ENCODE data around the gene BUB1.

The BUB1 gene

GRCh38 chr2:110677530-110678456 is at the start of gene BUB1:
Gene BUB1 (minus strand): TSS chr2:110678063. CDS start chr2:110677995, 68 bp downstream.
- Histone ChIP-seq H3K9ac (ENCODE audit: low read length) (peak within 1 kb of the TSS; percentile 88), H3K27me3 (replicated peaks; ENCODE audit: control insufficient read depth, insufficient read depth, low read length) (peaks cover 7% of the 10 kb centered on the region), H3K4me3 (ENCODE audit: low read length) (peak within 1 kb of the TSS; percentile 97), H3K9me3 (ENCODE audit: control insufficient read depth, low read length) (no peaks in the 10 kb centered on the region), H3K4me1 (ENCODE audit: control insufficient read depth, insufficient read depth, low read length) (peaks cover 19% of the 10 kb centered on the region), H3K36me3 (ENCODE audit: control insufficient read depth, insufficient read depth, low read length, severe bottlenecking) (no peaks in the 10 kb centered on the region)
- DNase-seq (ENCODE audit: low read depth): peak; percentile 99

GRCh38 chr2:110726285-110726684 is 48.4 kb upstream of the BUB1 start:
- no peak overlapping the region for H3K4me3 ChIP-seq (ENCODE audit: low read length)
- H3K36me3 ChIP-seq (ENCODE audit: control insufficient read depth, insufficient read depth, low read length, severe bottlenecking): no peaks in the 10 kb centered on the region
- peaks cover 3% of the 10 kb centered on the region for H3K9me3 ChIP-seq (ENCODE audit: control insufficient read depth, low read length)
- no peak overlapping the region for H3K9ac ChIP-seq (ENCODE audit: low read length)
- no peaks in the 10 kb centered on the region for H3K4me1 ChIP-seq (ENCODE audit: control insufficient read depth, insufficient read depth, low read length)
- H3K27me3 ChIP-seq (replicated peaks; ENCODE audit: control insufficient read depth, insufficient read depth, low read length): peaks cover 57% of the 10 kb centered on the region
- no peak for DNase-seq (ENCODE audit: low read depth)

GRCh38 chr2:110725859-110726258 is 48.0 kb upstream of the BUB1 start:
- H3K9me3 ChIP-seq (ENCODE audit: control insufficient read depth, low read length): no peaks in the 10 kb centered on the region
- H3K4me1 ChIP-seq (ENCODE audit: control insufficient read depth, insufficient read depth, low read length): no peaks in the 10 kb centered on the region
- H3K36me3 ChIP-seq (ENCODE audit: control insufficient read depth, insufficient read depth, low read length, severe bottlenecking): no peaks in the 10 kb centered on the region
- peaks cover 53% of the 10 kb centered on the region for H3K27me3 ChIP-seq (replicated peaks; ENCODE audit: control insufficient read depth, insufficient read depth, low read length)
- no peak for DNase-seq (ENCODE audit: low read depth)
- no peak overlapping the region for H3K9ac ChIP-seq (ENCODE audit: low read length)
- no peak overlapping the region for H3K4me3 ChIP-seq (ENCODE audit: low read length)

GRCh38 chr2:110725370-110725769 is 47.5 kb upstream of the BUB1 start:
- Histone ChIP-seq H3K9me3 (ENCODE audit: control insufficient read depth, low read length) (no peaks in the 10 kb centered on the region), H3K4me1 (ENCODE audit: control insufficient read depth, insufficient read depth, low read length) (no peaks in the 10 kb centered on the region), H3K27me3 (replicated peaks; ENCODE audit: control insufficient read depth, insufficient read depth, low read length) (peaks cover 48% of the 10 kb centered on the region), H3K36me3 (ENCODE audit: control insufficient read depth, insufficient read depth, low read length, severe bottlenecking) (no peaks in the 10 kb centered on the region), H3K9ac (ENCODE audit: low read length) (no peak overlapping the region), H3K4me3 (ENCODE audit: low read length) (no peak overlapping the region)
- DNase-seq (ENCODE audit: low read depth): no peak

- Histone ChIP-seq H3K27me3 (replicated peaks; ENCODE audit: control insufficient read depth, insufficient read depth, low read length) (peaks cover 46% of the 10 kb centered on the region), H3K4me3 (ENCODE audit: low read length) (no peak overlapping the region), H3K9ac (ENCODE audit: low read length) (no peak overlapping the region), H3K36me3 (ENCODE audit: control insufficient read depth, insufficient read depth, low read length, severe bottlenecking) (no peaks in the 10 kb centered on the region), H3K9me3 (ENCODE audit: control insufficient read depth, low read length) (no peaks in the 10 kb centered on the region), H3K4me1 (ENCODE audit: control insufficient read depth, insufficient read depth, low read length) (no peaks in the 10 kb centered on the region)
- DNase-seq (ENCODE audit: low read depth): no peak
Observed at GRCh38 chr2:110724820-110725219, 47.0 kb upstream of the BUB1 start.

GRCh38 chr2:110720547-110720946 is 42.7 kb upstream of the BUB1 start:
- Histone ChIP-seq H3K4me1 (ENCODE audit: control insufficient read depth, insufficient read depth, low read length) (peaks cover 22% of the 10 kb centered on the region), H3K9me3 (ENCODE audit: control insufficient read depth, low read length) (no peaks in the 10 kb centered on the region), H3K36me3 (ENCODE audit: control insufficient read depth, insufficient read depth, low read length, severe bottlenecking) (no peaks in the 10 kb centered on the region), H3K27me3 (replicated peaks; ENCODE audit: control insufficient read depth, insufficient read depth, low read length) (peaks cover 27% of the 10 kb centered on the region), H3K4me3 (ENCODE audit: low read length) (no peak overlapping the region), H3K9ac (ENCODE audit: low read length) (no peak overlapping the region)
- no peak for DNase-seq (ENCODE audit: low read depth)

GRCh38 chr2:110718990-110719389 is 41.1 kb upstream of the BUB1 start:
- H3K9ac ChIP-seq (ENCODE audit: low read length): no peak overlapping the region
- H3K27me3 ChIP-seq (replicated peaks; ENCODE audit: control insufficient read depth, insufficient read depth, low read length): peaks cover 12% of the 10 kb centered on the region
- no peak for DNase-seq (ENCODE audit: low read depth)

GRCh38 chr2:110718382-110718781 is 40.5 kb upstream of the BUB1 start:
- H3K4me3 ChIP-seq (ENCODE audit: low read length): no peak overlapping the region
- peaks cover 36% of the 10 kb centered on the region for H3K4me1 ChIP-seq (ENCODE audit: control insufficient read depth, insufficient read depth, low read length)
- H3K27me3 ChIP-seq (replicated peaks; ENCODE audit: control insufficient read depth, insufficient read depth, low read length): peaks cover 8% of the 10 kb centered on the region
- no peak for DNase-seq (ENCODE audit: low read depth)
- H3K9ac ChIP-seq (ENCODE audit: low read length): no peak overlapping the region
- H3K9me3 ChIP-seq (ENCODE audit: control insufficient read depth, low read length): no peaks in the 10 kb centered on the region
- no peaks in the 10 kb centered on the region for H3K36me3 ChIP-seq (ENCODE audit: control insufficient read depth, insufficient read depth, low read length, severe bottlenecking)

More at GRCh38 chr2:110718990-110719389, 41.1 kb upstream of the BUB1 start:
- Histone ChIP-seq H3K4me3 (ENCODE audit: low read length) (no peak overlapping the region), H3K9me3 (ENCODE audit: control insufficient read depth, low read length) (no peaks in the 10 kb centered on the region), H3K36me3 (ENCODE audit: control insufficient read depth, insufficient read depth, low read length, severe bottlenecking) (no peaks in the 10 kb centered on the region), H3K4me1 (ENCODE audit: control insufficient read depth, insufficient read depth, low read length) (peaks cover 36% of the 10 kb centered on the region)

GRCh38 chr2:110717734-110718133 is 39.9 kb upstream of the BUB1 start:
- peak overlapping the region; percentile 45 for H3K4me3 ChIP-seq (ENCODE audit: low read length)
- H3K9ac ChIP-seq (ENCODE audit: low read length): no peak overlapping the region
- H3K9me3 ChIP-seq (ENCODE audit: control insufficient read depth, low read length): no peaks in the 10 kb centered on the region
- H3K36me3 ChIP-seq (ENCODE audit: control insufficient read depth, insufficient read depth, low read length, severe bottlenecking): no peaks in the 10 kb centered on the region
- H3K27me3 ChIP-seq (replicated peaks; ENCODE audit: control insufficient read depth, insufficient read depth, low read length): peaks cover 10% of the 10 kb centered on the region
- peaks cover 36% of the 10 kb centered on the region for H3K4me1 ChIP-seq (ENCODE audit: control insufficient read depth, insufficient read depth, low read length)
- DNase-seq (ENCODE audit: low read depth): peak; percentile 3

GRCh38 chr2:110716959-110717645 is 39.2 kb upstream of the BUB1 start:
- peaks cover 12% of the 10 kb centered on the region for H3K27me3 ChIP-seq (replicated peaks; ENCODE audit: control insufficient read depth, insufficient read depth, low read length)
- H3K9me3 ChIP-seq (ENCODE audit: control insufficient read depth, low read length): no peaks in the 10 kb centered on the region
- H3K4me1 ChIP-seq (ENCODE audit: control insufficient read depth, insufficient read depth, low read length): peaks cover 36% of the 10 kb centered on the region
- H3K4me3 ChIP-seq (ENCODE audit: low read length): peak overlapping the region; percentile 28
- H3K36me3 ChIP-seq (ENCODE audit: control insufficient read depth, insufficient read depth, low read length, severe bottlenecking): no peaks in the 10 kb centered on the region
- DNase-seq (ENCODE audit: low read depth): no peak
- H3K9ac ChIP-seq (ENCODE audit: low read length): no peak overlapping the region

GRCh38 chr2:110714452-110715224 is 36.8 kb upstream of the BUB1 start:
- H3K4me1 ChIP-seq (ENCODE audit: control insufficient read depth, insufficient read depth, low read length): peaks cover 36% of the 10 kb centered on the region
- H3K4me3 ChIP-seq (ENCODE audit: low read length): no peak overlapping the region
- no peak for DNase-seq (ENCODE audit: low read depth)
- H3K36me3 ChIP-seq (ENCODE audit: control insufficient read depth, insufficient read depth, low read length, severe bottlenecking): no peaks in the 10 kb centered on the region
- H3K9ac ChIP-seq (ENCODE audit: low read length): no peak overlapping the region
- peaks cover 22% of the 10 kb centered on the region for H3K27me3 ChIP-seq (replicated peaks; ENCODE audit: control insufficient read depth, insufficient read depth, low read length)
- no peaks in the 10 kb centered on the region for H3K9me3 ChIP-seq (ENCODE audit: control insufficient read depth, low read length)

Data from adipocyte (in vitro differentiated cells).